ENCODE results near the gene SFTPB.

Gene SFTPB

GRCh38 chr2:85613717-85614515 is 54.1 kb downstream of the SFTPB start:
- FAIRE-seq (no peak), DNase-seq (ENCODE audit: insufficient read length, low spot score) (no peak)
- no peak for TF ChIP-seq POLR2A (IDR thresholded peaks at IDR 0.05; ENCODE audit: low read depth, low read length)

- DNase-seq (ENCODE audit: insufficient read length, low spot score): peak; percentile 88
- TF ChIP-seq POLR2A (IDR thresholded peaks at IDR 0.05; ENCODE audit: low read depth, low read length): peak; percentile 60
- no peak for FAIRE-seq
Measured at GRCh38 chr2:85611705-85612587, 56.1 kb downstream of the SFTPB start, which contains the start of gene C2orf68. Gene C2orf68 (minus strand): TSS chr2:85612066. CDS start chr2:85611984, 82 bp downstream.

- FAIRE-seq (no peak), DNase-seq (ENCODE audit: insufficient read length, low spot score) (no peak)
- TF ChIP-seq POLR2A (IDR thresholded peaks at IDR 0.05; ENCODE audit: low read depth, low read length): no peak
Measured at GRCh38 chr2:85611217-85611704, 56.7 kb downstream of the SFTPB start.

All from H54 (cell line).